ENCODE data around the gene KLHL8.

KLHL8 gene

GRCh38 chr4:87121341-87122065 is 98.9 kb downstream of the KLHL8 start:
- no peak for DNase-seq (ENCODE audit: low spot score)

- DNase-seq (ENCODE audit: low spot score): no peak
These were observed 99.8 kb downstream of the KLHL8 start for GRCh38 chr4:87120411-87121162.

GRCh38 chr4:87120010-87120409 is 100.4 kb downstream of the KLHL8 start:
- no peak for DNase-seq (ENCODE audit: low spot score)

- DNase-seq (ENCODE audit: low spot score): no peak
These were observed 101.6 kb downstream of the KLHL8 start for GRCh38 chr4:87118826-87119225.

- no peak for DNase-seq (ENCODE audit: low spot score)
These were observed 102.0 kb downstream of the KLHL8 start for GRCh38 chr4:87118421-87118820.

- no peak for DNase-seq (ENCODE audit: low spot score)
These were observed 102.7 kb downstream of the KLHL8 start for GRCh38 chr4:87117732-87118075.

GRCh38 chr4:87117051-87117731 is 103.2 kb downstream of the KLHL8 start:
- DNase-seq (ENCODE audit: low spot score): no peak

- DNase-seq (ENCODE audit: low spot score): no peak
These were observed 104.2 kb downstream of the KLHL8 start for GRCh38 chr4:87116231-87116630.

- DNase-seq (ENCODE audit: low spot score): no peak
These were observed 106.0 kb downstream of the KLHL8 start for GRCh38 chr4:87114245-87115062.

- DNase-seq (ENCODE audit: low spot score): no peak
These were observed 108.4 kb downstream of the KLHL8 start for GRCh38 chr4:87112063-87112462.
